H9 (cell line): ENCODE results near the gene LMO4. TPM values are rescaled to one million over a fixed set of nuclear protein-coding genes. Genes with fewer than 3 reads are reported as not detected.

Source experiments
- DNase-seq: peaks from one replicate; pipeline ENCODE4 v3.0.0-alpha.2; 2017
- H2AFZ ChIP-seq: one replicate; pipeline ENCODE4 v1.6.1; 2013; ENCODE audit warnings: mild to moderate bottlenecking, low read length, control low read depth, moderate library complexity
- H2AK5ac ChIP-seq: 2 replicates; pipeline ENCODE4 v1.6.1; 2013; ENCODE audit warnings: low read length, control low read depth, mixed read lengths; ENCODE audit not compliant: insufficient read length
- H2BK120ac ChIP-seq: one replicate; pipeline ENCODE4 v1.6.1; 2013; ENCODE audit warnings: low read depth, mild to moderate bottlenecking, low read length, control low read depth, inconsistent platforms; ENCODE audit not compliant: poor library complexity, severe bottlenecking
- H2BK12ac ChIP-seq: 2 replicates; pipeline ENCODE4 v1.6.1; 2013; ENCODE audit warnings: low read length, control low read depth, mixed read lengths, low read depth; ENCODE audit not compliant: insufficient read length
- H2BK15ac ChIP-seq: 2 replicates; pipeline ENCODE4 v1.6.1; 2013; ENCODE audit warnings: low read depth, low read length, control low read depth
- H2BK20ac ChIP-seq: one replicate; pipeline ENCODE4 v1.6.1; 2013; ENCODE audit warnings: low read depth, mild to moderate bottlenecking, low read length, control low read depth, inconsistent platforms; ENCODE audit not compliant: poor library complexity, severe bottlenecking
- H2BK5ac ChIP-seq: 2 replicates; pipeline ENCODE4 v1.6.1; 2013; ENCODE audit warnings: low read length, control low read depth, mixed read lengths; ENCODE audit not compliant: insufficient read length
- H3K14ac ChIP-seq: 2 replicates; pipeline ENCODE4 v1.6.1; 2013; ENCODE audit warnings: low read length, control low read depth; ENCODE audit not compliant: insufficient read depth
- H3K18ac ChIP-seq: 2 replicates; pipeline ENCODE4 v1.6.1; 2013; ENCODE audit warnings: low read depth, mild to moderate bottlenecking, mixed read lengths, low read length, control low read depth; ENCODE audit not compliant: insufficient read length
- H3K23ac ChIP-seq: 2 replicates; pipeline ENCODE4 v1.6.1; 2013; ENCODE audit warnings: low read length, control low read depth, mixed read lengths, low read depth; ENCODE audit not compliant: insufficient read length
- H3K23me2 ChIP-seq: 2 replicates; pipeline ENCODE4 v1.6.1; 2013; ENCODE audit warnings: low read depth, mild to moderate bottlenecking, mixed read lengths, low read length, control low read depth; ENCODE audit not compliant: insufficient read length, poor library complexity, severe bottlenecking
- H3K27ac ChIP-seq: 2 replicates; pipeline ENCODE4 v1.5.1; 2013; ENCODE audit warnings: low read length, control low read depth, mixed read lengths, low read depth; ENCODE audit not compliant: insufficient read length
- H3K27me3 ChIP-seq: 2 replicates; pipeline ENCODE4 v1.6.1; 2013; ENCODE audit warnings: low read length, control low read depth, inconsistent platforms; ENCODE audit not compliant: insufficient read depth
- H3K4ac ChIP-seq: 2 replicates; pipeline ENCODE4 v1.6.1; 2013; ENCODE audit warnings: low read depth, mild to moderate bottlenecking, control low read depth, inconsistent platforms, low read length, moderate library complexity
- H3K4me1 ChIP-seq: 2 replicates; pipeline ENCODE4 v1.6.1; 2013; ENCODE audit warnings: low read length, control low read depth, inconsistent platforms; ENCODE audit not compliant: insufficient read depth
- H3K4me2 ChIP-seq: 2 replicates; pipeline ENCODE4 v1.6.1; 2013; ENCODE audit warnings: low read length, control low read depth, mixed read lengths; ENCODE audit not compliant: insufficient read length, insufficient read depth
- H3K56ac ChIP-seq: 2 replicates; pipeline ENCODE4 v1.6.1; 2013; ENCODE audit warnings: low read depth, mild to moderate bottlenecking, mixed read lengths, low read length, control low read depth; ENCODE audit not compliant: insufficient read length
- H3K79me1 ChIP-seq: 2 replicates; pipeline ENCODE4 v1.6.1; 2013; ENCODE audit warnings: low read depth, mild to moderate bottlenecking, moderate library complexity, low read length, control low read depth, inconsistent platforms; ENCODE audit not compliant: insufficient read depth, poor library complexity, severe bottlenecking
- H3K79me2 ChIP-seq: 2 replicates; pipeline ENCODE4 v1.6.1; 2013; ENCODE audit warnings: low read length, control low read depth, inconsistent platforms; ENCODE audit not compliant: insufficient read depth
- H3K9ac ChIP-seq: 2 replicates; pipeline ENCODE4 v1.6.1; 2013; ENCODE audit warnings: low read length, control low read depth, mixed read lengths; ENCODE audit not compliant: insufficient read length; ENCODE audit errors: extremely low read depth
- H3K9me3 ChIP-seq: one replicate; pipeline ENCODE4 v1.6.1; 2013; ENCODE audit warnings: low read depth, low read length, inconsistent platforms; ENCODE audit not compliant: control insufficient read depth
- H3T11ph ChIP-seq: one replicate; pipeline ENCODE4 v1.6.1; 2013; ENCODE audit warnings: mild to moderate bottlenecking, low read length, control low read depth, inconsistent platforms
- H4K20me1 ChIP-seq: one replicate; pipeline ENCODE4 v1.6.1; 2013; ENCODE audit not compliant: control insufficient read depth, insufficient read length, insufficient read depth
- H4K5ac ChIP-seq: 2 replicates; pipeline ENCODE4 v1.6.1; 2013; ENCODE audit warnings: low read depth, mild to moderate bottlenecking, mixed read lengths, low read length, control low read depth; ENCODE audit not compliant: insufficient read length
- H4K8ac ChIP-seq: replicated peaks from 2 replicates; pipeline ENCODE4 v1.6.1; 2013; ENCODE audit warnings: low read length, control low read depth, mixed read lengths, low read depth; ENCODE audit not compliant: insufficient read length
- H4K91ac ChIP-seq: 2 replicates; pipeline ENCODE4 v1.6.1; 2013; ENCODE audit warnings: low read depth, mild to moderate bottlenecking, moderate library complexity, mixed read lengths, low read length, control low read depth; ENCODE audit not compliant: insufficient read length
- H3K27ac Mint-ChIP-seq, 3 experiments: 2 replicates in 2 of 3; 3 replicates in 1 of 3; pipeline ENCODE4 v1.8.0; 2020 to 2021; ENCODE audit warnings: mixed read lengths in 3 of 3, mild to moderate bottlenecking in 1 of 3, moderate library complexity in 1 of 3
- H3K27me3 Mint-ChIP-seq: 2 replicates; pipeline ENCODE4 v1.8.0; 2021; ENCODE audit warnings: low read depth, mild to moderate bottlenecking, moderate library complexity, mixed read lengths
- H3K36me3 Mint-ChIP-seq, 3 experiments: 2 replicates in 2 of 3; 3 replicates in 1 of 3; pipeline ENCODE4 v1.8.0; 2020 to 2021; ENCODE audit warnings: low read depth in 3 of 3, mixed read lengths in 3 of 3; ENCODE audit not compliant: insufficient read depth in 1 of 3
- H3K4me1 Mint-ChIP-seq, 2 experiments: 2 replicates each; pipeline ENCODE4 v1.8.0; 2020; ENCODE audit warnings: mixed read lengths in 2 of 2
- H3K4me3 Mint-ChIP-seq, 2 experiments: 2 replicates in 1 of 2; 3 replicates in 1 of 2; pipeline ENCODE4 v1.8.0; 2020 to 2021; ENCODE audit warnings: mild to moderate bottlenecking in 2 of 2, mixed read lengths in 2 of 2, moderate library complexity in 1 of 2
- H3K9me3 Mint-ChIP-seq, 2 experiments: 2 replicates in 1 of 2; 3 replicates in 1 of 2; pipeline ENCODE4 v1.8.0; 2020; ENCODE audit warnings: mild to moderate bottlenecking in 2 of 2, mixed read lengths in 2 of 2, moderate library complexity in 1 of 2
- CTCF ChIP-seq: fragments of 200-600 bp; sonication (generic); conservative IDR thresholded peaks from 3 replicates; pipeline ENCODE4 v1.8.0; 2021; ENCODE audit warnings: antibody characterized with exemption, mild to moderate bottlenecking
- WGBS: extraction: QIAGEN DNeasy Blood & Tissue Kit; methylation state at CpG from one replicate; pipeline ENCODE4 v1.1.7; 2013; ENCODE audit warnings: missing lambda C conversion rate, low lambda C conversion rate, mixed read lengths; ENCODE audit not compliant: insufficient read length; ENCODE audit errors: extremely low coverage; 5-methylcytosine and 5-hydroxymethylcytosine counted together
- total RNA-seq: library from RNA; stranded (reverse); gene quantifications from 2 replicates; pipeline ENCODE4 v1.2.1, GENCODE V29; 2021

Gene LMO4
- total RNA-seq, 1 experiment from 2014 or later = 64.9 TPM

- Histone ChIP-seq H3K14ac (no peak overlapping the region), H2BK15ac (no peak overlapping the region), H4K8ac (no peak overlapping the region), H3K4me1 (no peaks in the 10 kb centered on the region), H2AFZ (no peak overlapping the region), H3K27me3 (no peaks in the 10 kb centered on the region), H2BK20ac (no peak overlapping the region), H3K79me2 (no peaks in the 10 kb centered on the region), H4K20me1 (no peaks in the 10 kb centered on the region), H3K79me1 (no peaks in the 10 kb centered on the region), H3K18ac (no peak overlapping the region), H4K91ac (no peak overlapping the region), H3K9me3 (no peaks in the 10 kb centered on the region), H4K5ac (no peak overlapping the region), H3K4me2 (no peak overlapping the region), H3K56ac (no peak overlapping the region), H3T11ph (no peak overlapping the region), H3K9ac (no peak overlapping the region), H2BK5ac (no peak overlapping the region), H3K27ac (no peak overlapping the region), H3K23me2 (no peaks in the 10 kb centered on the region), H3K23ac (no peak overlapping the region), H2AK5ac (no peak overlapping the region), H3K4ac (no peak overlapping the region), H2BK120ac (no peak overlapping the region), H2BK12ac (no peak overlapping the region)
- H3K4me1 Mint-ChIP-seq = peaks cover 0 to 5% of the 10 kb centered on the region in 2 experiments; a peak in 2 of 4 replicates
- H3K27ac Mint-ChIP-seq = no peak overlapping the region
- peaks cover 0 to 16% (median 3%) of the 10 kb centered on the region in 3 experiments; a peak in 5 of 7 replicates for H3K36me3 Mint-ChIP-seq
- WGBS = no CpG with 5 or more reads among the region's 2 CpGs
- no peak for DNase-seq
- no peaks in the 10 kb centered on the region for H3K27me3 Mint-ChIP-seq
- no peak for TF ChIP-seq CTCF
- H3K4me3 Mint-ChIP-seq = no peak overlapping the region
- peaks cover 11 to 19% of the 10 kb centered on the region in 2 experiments; a peak in 4 of 5 replicates for H3K9me3 Mint-ChIP-seq
These were observed 34.2 kb downstream of the LMO4 start for GRCh38 chr1:87362834-87363426.
